HCT116 (cell line): ENCODE measurements around the gene NKTR. TPM values are rescaled to one million over a fixed set of nuclear protein-coding genes. Genes with fewer than 3 reads are reported as not detected.

Experiments used
- ATAC-seq: fragments of 200-7000 bp; cut with Tn5 transposase; 2 replicates; pipeline ENCODE4 v1.9.1; 2020; ENCODE audit warnings: mild to moderate bottlenecking, moderate library complexity
- BruUV-seq: library from RNA; stranded (reverse); fragments of 400-500 nt; replicated peaks from 2 replicates; lab custom pipeline; 2021; lab: Mats Ljungman, UMichigan
- CTCF ChIA-PET: fragments of 300-600 bp; sonication (Branson Sonifier 250); formaldehyde crosslinking; loops from one replicate; lab custom pipeline; 2021; ENCODE audit warnings: antibody characterized with exemption; lab: Charles Lee
- POLR2A ChIA-PET: fragments of 300-600, 350-600 bp; sonication (Branson Sonifier 250); formaldehyde crosslinking; loops from one replicate; lab custom pipeline; 2021; ENCODE audit warnings: antibody characterized with exemption; lab: Charles Lee
- RAD21 ChIA-PET, 2 experiments: fragments of 300-600 bp; sonication (Branson Sonifier 250); formaldehyde crosslinking; loops; one replicate each; lab custom pipeline; 2023; ENCODE audit warnings: low total read pairs in 2 of 2; ENCODE audit not compliant: uncharacterized antibody in 2 of 2, unreplicated experiment in 2 of 2, low non-redundant PET in 1 of 2; lab: Charles Lee
- DNase-seq: peaks from one replicate; pipeline ENCODE4 v3.0.0-alpha.2; 2010; ENCODE audit warnings: low read depth, low spot score
- H2AFZ ChIP-seq: fragments of 200-600 bp; shearing (Covaris generic), sonication (generic); 2 replicates; pipeline ENCODE4 v1.6.1; 2017; ENCODE audit warnings: low read depth, mixed run types, mixed read lengths, antibody characterized with exemption, low read length; ENCODE audit not compliant: poor library complexity, severe bottlenecking
- H3K27ac ChIP-seq: 2 replicates; pipeline ENCODE4 v1.5.1; 2012; ENCODE audit warnings: low read depth, low read length
- H3K27me3 ChIP-seq: fragments of 200-600 bp; sonication (generic); 2 replicates; pipeline ENCODE4 v1.6.1; 2016; ENCODE audit warnings: mixed run types, low read length, mixed read lengths; ENCODE audit not compliant: insufficient read depth
- H3K36me3 ChIP-seq, 2 experiments: fragments of 200-500 bp in 1 of 2; fragments of 200-600 bp in 1 of 2; sonication (Bioruptor generic) in 1 of 2; sonication (generic) in 1 of 2; 2 replicates each; pipeline versions ENCODE4 v1.5.1 to v1.6.1; 2014 to 2016; ENCODE audit warnings: low read length in 2 of 2, inconsistent platforms in 1 of 2, mixed read lengths in 1 of 2, mixed run types in 1 of 2; ENCODE audit not compliant: insufficient read depth in 2 of 2, control insufficient read depth in 1 of 2
- H3K4me1 ChIP-seq, 2 experiments: fragments of 200-600 bp in 1 of 2; sonication (generic) in 1 of 2; 2 replicates each; pipeline versions ENCODE4 v1.5.1 to v1.6.1; 2012 to 2017; ENCODE audit warnings: low read length in 2 of 2, inconsistent platforms in 1 of 2, mild to moderate bottlenecking in 1 of 2, mixed read lengths in 1 of 2, mixed run types in 1 of 2, moderate library complexity in 1 of 2; ENCODE audit not compliant: insufficient read depth in 2 of 2, control insufficient read depth in 1 of 2
- H3K4me2 ChIP-seq: fragments of 200-600 bp; sonication (generic); 2 replicates; pipeline ENCODE4 v1.6.1; 2017; ENCODE audit warnings: mixed run types, low read length, mixed read lengths
- H3K4me3 ChIP-seq, 2 experiments: fragments of 200-600 bp in 1 of 2; sonication (generic) in 1 of 2; replicated peaks in 1 of 2; 2 replicates each; pipeline ENCODE4 v1.5.1; 2011 to 2016; ENCODE audit warnings: low read length in 2 of 2, control low read depth in 1 of 2, low read depth in 1 of 2, mild to moderate bottlenecking in 1 of 2, mixed read lengths in 1 of 2, mixed run types in 1 of 2
- H3K79me2 ChIP-seq: fragments of 200-600 bp; sonication (generic); 2 replicates; pipeline ENCODE4 v1.6.1; 2017; ENCODE audit warnings: mild to moderate bottlenecking, mixed run types, low read length, moderate library complexity, mixed read lengths; ENCODE audit not compliant: insufficient read depth
- H3K9ac ChIP-seq: fragments of 200-600 bp; sonication (generic); 2 replicates; pipeline ENCODE4 v1.6.1; 2016; ENCODE audit warnings: low read length, mixed read lengths
- H3K9me2 ChIP-seq: fragments of 200-600 bp; sonication (generic), shearing (Covaris generic); 2 replicates; pipeline ENCODE4 v1.6.1; 2017; ENCODE audit warnings: mixed run types, mild to moderate bottlenecking, moderate library complexity; ENCODE audit not compliant: insufficient read depth
- H3K9me3 ChIP-seq, 2 experiments: fragments of 200-500 bp in 1 of 2; fragments of 200-600 bp in 1 of 2; sonication (Bioruptor generic) in 1 of 2; sonication (generic) in 1 of 2; 2 replicates each; pipeline ENCODE4 v1.6.1; 2014 to 2017; ENCODE audit warnings: low read length in 2 of 2, mixed read lengths in 2 of 2, inconsistent platforms in 1 of 2, low read depth in 1 of 2, mild to moderate bottlenecking in 1 of 2, mixed run types in 1 of 2, moderate library complexity in 1 of 2; ENCODE audit not compliant: control insufficient read depth in 1 of 2, insufficient read depth in 1 of 2
- H4K20me1 ChIP-seq: fragments of 200-600 bp; sonication (generic), shearing (Covaris generic); 2 replicates; pipeline ENCODE4 v1.6.1; 2017; ENCODE audit warnings: mixed run types, mild to moderate bottlenecking, moderate library complexity; ENCODE audit not compliant: insufficient read depth
- CBX3 ChIP-seq: IDR thresholded peaks from 2 replicates; pipeline ENCODE4 v1.6.1; 2012; ENCODE audit warnings: low read depth
- EGR1 ChIP-seq: IDR thresholded peaks from 2 replicates; pipeline ENCODE4 v1.6.1; 2012; ENCODE audit warnings: low read depth
- JUND ChIP-seq: IDR thresholded peaks from 2 replicates; pipeline ENCODE4 v1.6.1; 2012
- REST ChIP-seq: IDR thresholded peaks from 2 replicates; pipeline ENCODE4 v1.6.1; 2012; ENCODE audit warnings: low read depth
- SRF ChIP-seq: IDR thresholded peaks from 2 replicates; pipeline ENCODE4 v1.6.1; 2012; ENCODE audit warnings: low read depth
- ZBTB33 ChIP-seq: IDR thresholded peaks from 2 replicates; pipeline ENCODE4 v1.6.1; 2011; ENCODE audit warnings: mild to moderate bottlenecking, low read length, moderate library complexity; ENCODE audit not compliant: insufficient replicate concordance; ENCODE audit errors: extremely low read depth
- ZFX ChIP-seq: fragments of 450-650 bp; IDR thresholded peaks from 2 replicates; pipeline ENCODE4 v1.6.1; 2017
- intact Hi-C: fragments of 100-400 bp; cut with micrococcal nuclease; formaldehyde crosslinking; loops from 2 replicates; pipeline ENCODE4 v1.10.0; 2022
- total RNA-seq: library from RNA; stranded (reverse); gene quantifications from one replicate; pipeline ENCODE4 v1.2.1, GENCODE V29; 2021; ENCODE audit not compliant: unreplicated experiment

The NKTR gene
- total RNA-seq, 1 experiment from 2014 or later, result 59.7 TPM

- no peak overlapping the region for H3K27ac ChIP-seq
- TF ChIP-seq ZFX (no peak), ZBTB33 (no peak), JUND (no peak), EGR1 (no peak), CBX3 (no peak), SRF (no peak), REST (no peak)
- H3K4me3 ChIP-seq, result no peak overlapping the region
- H3K9ac ChIP-seq, result no peak overlapping the region
- no peaks in the 10 kb centered on the region for H4K20me1 ChIP-seq
- ATAC-seq (no peak), DNase-seq (no peak)
- intact Hi-C loops, result no loop called here
- BruUV-seq, result no TSS peak
- no peaks in the 10 kb centered on the region for H3K9me3 ChIP-seq
- POLR2A ChIA-PET, result no interaction called here
- H3K9me2 ChIP-seq, result no peaks in the 10 kb centered on the region
- RAD21 ChIA-PET, result no interaction called here
- H3K36me3 ChIP-seq, result no peaks in the 10 kb centered on the region
- H3K27me3 ChIP-seq, result peaks cover 6% of the 10 kb centered on the region; the same call in 1 of the 2 replicates
- CTCF ChIA-PET, result no interaction called here
- no peaks in the 10 kb centered on the region for H3K79me2 ChIP-seq
- peaks cover 0 to 3% of the 10 kb centered on the region in 2 experiments; a peak in 1 of 4 replicates for H3K4me1 ChIP-seq
- no peak overlapping the region for H2AFZ ChIP-seq
- no peak overlapping the region for H3K4me2 ChIP-seq
Measured at GRCh38 chr3:42691816-42692666, 91.6 kb downstream of the NKTR start.
